GM19025 (cell line): Measurements from ENCODE around the gene SH2D5.

Source experiments
- ATAC-seq: cut with Tn5 transposase; IDR thresholded peaks from one replicate; pipeline ENCODE4 v1.9.1; 2021; ENCODE audit warnings: mild to moderate bottlenecking, low read depth, moderate library complexity; ENCODE audit not compliant: unreplicated experiment

The SH2D5 gene

GRCh38 chr1:20717452-20718342, 14.8 kb downstream of the SH2D5 start, which contains the start of gene KIF17:
Gene KIF17, minus strand, starts transcription at chr1:20718007. Its CDS starts 301 bp downstream, at chr1:20717706.
- ATAC-seq: no peak

GRCh38 chr1:20716232-20716631, 16.3 kb downstream of the SH2D5 start:
- ATAC-seq: no peak

- ATAC-seq: no peak
Measured at GRCh38 chr1:20715406-20715805, 17.1 kb downstream of the SH2D5 start.

GRCh38 chr1:20713440-20713839, 19.1 kb downstream of the SH2D5 start:
- ATAC-seq: no peak

GRCh38 chr1:20712215-20712577, 20.3 kb downstream of the SH2D5 start:
- no peak for ATAC-seq

GRCh38 chr1:20711285-20712214, 21.0 kb downstream of the SH2D5 start:
- ATAC-seq: no peak

GRCh38 chr1:20710469-20711284, 21.8 kb downstream of the SH2D5 start:
- ATAC-seq: no peak

GRCh38 chr1:20709868-20710267, 22.6 kb downstream of the SH2D5 start:
- no peak for ATAC-seq

- ATAC-seq: no peak
Measured at GRCh38 chr1:20708891-20709290, 23.6 kb downstream of the SH2D5 start.

- ATAC-seq: no peak
Measured at GRCh38 chr1:20708057-20708456, 24.4 kb downstream of the SH2D5 start.

GRCh38 chr1:20706841-20707240, 25.7 kb downstream of the SH2D5 start:
- ATAC-seq: no peak

- ATAC-seq: no peak
Measured at GRCh38 chr1:20705203-20705755, 27.2 kb downstream of the SH2D5 start.

GRCh38 chr1:20704390-20705202, 27.9 kb downstream of the SH2D5 start:
- ATAC-seq: no peak

- ATAC-seq: no peak
Measured at GRCh38 chr1:20703124-20703756, 29.3 kb downstream of the SH2D5 start.

GRCh38 chr1:20702416-20702815, 30.1 kb downstream of the SH2D5 start:
- no peak for ATAC-seq

GRCh38 chr1:20701847-20702246, 30.7 kb downstream of the SH2D5 start:
- ATAC-seq: no peak

GRCh38 chr1:20701446-20701845, 31.1 kb downstream of the SH2D5 start:
- ATAC-seq: no peak

GRCh38 chr1:20700636-20701215, 31.8 kb downstream of the SH2D5 start:
- ATAC-seq: no peak
